GM23338 (cell line): ENCODE results near the gene OGG1. TPM values are rescaled to one million over a fixed set of nuclear protein-coding genes. Genes with fewer than 3 reads are reported as not detected.

ENCODE experiments used
- ATAC-seq: fragments of 200-7000 bp; cut with Tn5 transposase; 3 replicates; pipeline ENCODE4 v1.9.1; 2020
- DNase-seq: peaks from one replicate; pipeline ENCODE4 v3.0.0-alpha.2; 2015; ENCODE audit warnings: low spot score
- H2AFZ ChIP-seq: fragments of 200-600 bp; sonication (generic); 2 replicates; pipeline ENCODE4 v1.8.0; 2016; ENCODE audit warnings: antibody characterized with exemption, mild to moderate bottlenecking, moderate library complexity
- H3F3A ChIP-seq: fragments of 200-600 bp; sonication (generic); replicated peaks from 2 replicates; pipeline ENCODE4 v1.8.0; 2017; ENCODE audit warnings: antibody characterized with exemption, mixed run types, low read depth
- H3K27ac ChIP-seq: fragments of 200-600 bp; sonication (generic); 2 replicates; pipeline ENCODE4 v1.6.1; 2016; ENCODE audit warnings: low read depth
- H3K27me3 ChIP-seq: fragments of 200-600 bp; sonication (generic); 2 replicates; pipeline ENCODE4 v1.8.0; 2016; ENCODE audit warnings: mild to moderate bottlenecking, mixed run types, moderate library complexity; ENCODE audit not compliant: insufficient read depth
- H3K36me3 ChIP-seq: fragments of 200-600 bp; sonication (generic); 2 replicates; pipeline ENCODE4 v1.8.0; 2016; ENCODE audit warnings: mild to moderate bottlenecking; ENCODE audit not compliant: insufficient read depth
- H3K4me1 ChIP-seq: fragments of 200-600 bp; sonication (generic); 2 replicates; pipeline ENCODE4 v1.8.0; 2016; ENCODE audit warnings: mild to moderate bottlenecking, moderate library complexity; ENCODE audit not compliant: insufficient read depth
- H3K4me2 ChIP-seq: fragments of 200-600 bp; sonication (generic); 2 replicates; pipeline ENCODE4 v1.7.1; 2017; ENCODE audit warnings: mixed run types
- H3K4me3 ChIP-seq: fragments of 200-600 bp; sonication (generic); 2 replicates; pipeline ENCODE4 v1.6.1; 2016; ENCODE audit warnings: mixed run types
- H3K79me2 ChIP-seq: fragments of 200-600 bp; sonication (generic); replicated peaks from 2 replicates; pipeline ENCODE4 v1.8.0; 2017; ENCODE audit warnings: mild to moderate bottlenecking; ENCODE audit not compliant: insufficient read depth
- H3K9me2 ChIP-seq: fragments of 200-600 bp; sonication (generic); 2 replicates; pipeline ENCODE4 v1.8.0; 2017; ENCODE audit not compliant: insufficient read depth
- H4K20me1 ChIP-seq: fragments of 200-600 bp; sonication (generic); replicated peaks from 2 replicates; pipeline ENCODE4 v1.8.0; 2017; ENCODE audit warnings: mild to moderate bottlenecking; ENCODE audit not compliant: insufficient read depth
- H3K27ac Mint-ChIP-seq: 2 replicates; pipeline ENCODE4 v1.8.0; 2020; ENCODE audit warnings: inconsistent platforms, mild to moderate bottlenecking, moderate library complexity, mixed read lengths
- H3K27me3 Mint-ChIP-seq: 3 replicates; pipeline ENCODE4 v1.8.0; 2022; ENCODE audit warnings: low read depth, mild to moderate bottlenecking, moderate library complexity, mixed read lengths, inconsistent platforms; ENCODE audit not compliant: insufficient read depth, poor library complexity
- H3K36me3 Mint-ChIP-seq: 3 replicates; pipeline ENCODE4 v1.8.0; 2021; ENCODE audit warnings: low read depth, mild to moderate bottlenecking, inconsistent platforms, moderate library complexity, mixed read lengths
- H3K4me1 Mint-ChIP-seq: 3 replicates; pipeline ENCODE4 v1.8.0; 2020; ENCODE audit warnings: mild to moderate bottlenecking, inconsistent platforms, mixed read lengths
- H3K4me3 Mint-ChIP-seq: 3 replicates; pipeline ENCODE4 v1.8.0; 2021; ENCODE audit warnings: moderate library complexity, mild to moderate bottlenecking, inconsistent platforms, mixed read lengths
- H3K9me3 Mint-ChIP-seq: 3 replicates; pipeline ENCODE4 v1.8.0; 2020; ENCODE audit warnings: moderate library complexity, mild to moderate bottlenecking, inconsistent platforms, mixed read lengths
- CREB1 ChIP-seq: fragments of 250-450 bp; sonication (Bioruptor Pico); IDR thresholded peaks from 2 replicates; pipeline ENCODE4 v1.5.0; 2020; ENCODE audit warnings: low read depth, mild to moderate bottlenecking, moderate library complexity
- JUNB ChIP-seq: IDR thresholded peaks from one replicate; pipeline ENCODE4 v1.6.1; 2016; ENCODE audit warnings: antibody characterized with exemption; ENCODE audit not compliant: unreplicated experiment
- POLR2AphosphoS5 ChIP-seq: IDR thresholded peaks from 2 replicates; pipeline ENCODE4 v1.6.1; 2016; ENCODE audit warnings: antibody characterized with exemption, low read depth
- STAT1 ChIP-seq: IDR thresholded peaks from one replicate; pipeline ENCODE4 v1.6.1; 2016; ENCODE audit warnings: antibody characterized with exemption; ENCODE audit not compliant: unreplicated experiment
- ZNF331 ChIP-seq: fragments of 250-450 bp; sonication (Bioruptor Pico); IDR thresholded peaks from 2 replicates; pipeline ENCODE4 v1.5.0; 2020; ENCODE audit warnings: low read depth, mild to moderate bottlenecking, moderate library complexity
- polyA plus RNA-seq: library from polyadenylated mRNA; unstranded; fragments of >200 nt; fragmentation: Nextera tagmentation; extraction: Ambion mirVana; gene quantifications from 2 replicates; pipeline ENCODE4 v1.2.1, GENCODE V29; 2016
- total RNA-seq: library from RNA; depleted of rRNA; stranded (reverse); fragments of >200 nt; shearing (Covaris generic); gene quantifications from 2 replicates; pipeline ENCODE4 v1.2.3, GENCODE V29; 2014
- TF ChIP-seq, protein P1 (sequence below): IDR thresholded peaks from one replicate; pipeline ENCODE4 v1.6.1; 2018; ENCODE audit warnings: antibody characterized with exemption; ENCODE audit not compliant: unreplicated experiment
- TF ChIP-seq, protein P2 (sequence below): IDR thresholded peaks from 2 replicates; pipeline ENCODE4 v1.6.1; 2016; ENCODE audit warnings: antibody characterized with exemption
- TF ChIP-seq, protein P3 (sequence below), 2 experiments: fragments of 200-600 bp in 1 of 2; sonication (generic) in 1 of 2; conservative IDR thresholded peaks; 2 replicates each; pipeline versions ENCODE4 v1.5.1 to v1.6.1; 2016 to 2017; ENCODE audit warnings: antibody characterized with exemption in 2 of 2, low read depth in 2 of 2, mild to moderate bottlenecking in 2 of 2, moderate library complexity in 1 of 2
- TF ChIP-seq, protein P4 (sequence below): fragments of 250-450 bp; sonication (Bioruptor Pico); IDR thresholded peaks from 2 replicates; pipeline ENCODE4 v1.5.0; 2020; ENCODE audit warnings: mild to moderate bottlenecking, moderate library complexity

The OGG1 gene
- total and polyA plus RNA-seq, 2 experiments from 2014 or later: 20.6 to 27.6 TPM

DNA sequence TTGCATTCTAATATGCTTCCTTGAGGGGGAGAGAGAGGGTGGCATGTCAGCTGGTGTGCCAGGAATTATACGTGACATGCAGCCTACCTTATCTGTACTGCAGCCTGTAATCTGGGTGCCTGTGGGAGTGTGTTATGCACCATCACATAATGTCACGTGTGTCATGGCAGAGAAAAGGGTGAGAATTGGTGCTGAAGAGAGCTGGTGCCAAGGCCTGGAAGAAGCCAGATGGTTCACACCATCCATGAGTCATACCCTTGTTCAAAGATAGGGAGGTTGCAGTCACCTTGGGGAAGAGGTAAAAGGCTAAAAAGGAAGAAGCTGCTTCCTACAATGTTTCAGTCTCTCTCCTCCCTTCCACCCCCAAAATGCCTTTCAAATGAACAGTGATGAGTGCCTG lies 12.9 kb upstream of the OGG1 start (continued):
- TF ChIP-seq, protein P1, sequence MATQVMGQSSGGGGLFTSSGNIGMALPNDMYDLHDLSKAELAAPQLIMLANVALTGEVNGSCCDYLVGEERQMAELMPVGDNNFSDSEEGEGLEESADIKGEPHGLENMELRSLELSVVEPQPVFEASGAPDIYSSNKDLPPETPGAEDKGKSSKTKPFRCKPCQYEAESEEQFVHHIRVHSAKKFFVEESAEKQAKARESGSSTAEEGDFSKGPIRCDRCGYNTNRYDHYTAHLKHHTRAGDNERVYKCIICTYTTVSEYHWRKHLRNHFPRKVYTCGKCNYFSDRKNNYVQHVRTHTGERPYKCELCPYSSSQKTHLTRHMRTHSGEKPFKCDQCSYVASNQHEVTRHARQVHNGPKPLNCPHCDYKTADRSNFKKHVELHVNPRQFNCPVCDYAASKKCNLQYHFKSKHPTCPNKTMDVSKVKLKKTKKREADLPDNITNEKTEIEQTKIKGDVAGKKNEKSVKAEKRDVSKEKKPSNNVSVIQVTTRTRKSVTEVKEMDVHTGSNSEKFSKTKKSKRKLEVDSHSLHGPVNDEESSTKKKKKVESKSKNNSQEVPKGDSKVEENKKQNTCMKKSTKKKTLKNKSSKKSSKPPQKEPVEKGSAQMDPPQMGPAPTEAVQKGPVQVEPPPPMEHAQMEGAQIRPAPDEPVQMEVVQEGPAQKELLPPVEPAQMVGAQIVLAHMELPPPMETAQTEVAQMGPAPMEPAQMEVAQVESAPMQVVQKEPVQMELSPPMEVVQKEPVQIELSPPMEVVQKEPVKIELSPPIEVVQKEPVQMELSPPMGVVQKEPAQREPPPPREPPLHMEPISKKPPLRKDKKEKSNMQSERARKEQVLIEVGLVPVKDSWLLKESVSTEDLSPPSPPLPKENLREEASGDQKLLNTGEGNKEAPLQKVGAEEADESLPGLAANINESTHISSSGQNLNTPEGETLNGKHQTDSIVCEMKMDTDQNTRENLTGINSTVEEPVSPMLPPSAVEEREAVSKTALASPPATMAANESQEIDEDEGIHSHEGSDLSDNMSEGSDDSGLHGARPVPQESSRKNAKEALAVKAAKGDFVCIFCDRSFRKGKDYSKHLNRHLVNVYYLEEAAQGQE: no peak
- TF ChIP-seq, protein P2, sequence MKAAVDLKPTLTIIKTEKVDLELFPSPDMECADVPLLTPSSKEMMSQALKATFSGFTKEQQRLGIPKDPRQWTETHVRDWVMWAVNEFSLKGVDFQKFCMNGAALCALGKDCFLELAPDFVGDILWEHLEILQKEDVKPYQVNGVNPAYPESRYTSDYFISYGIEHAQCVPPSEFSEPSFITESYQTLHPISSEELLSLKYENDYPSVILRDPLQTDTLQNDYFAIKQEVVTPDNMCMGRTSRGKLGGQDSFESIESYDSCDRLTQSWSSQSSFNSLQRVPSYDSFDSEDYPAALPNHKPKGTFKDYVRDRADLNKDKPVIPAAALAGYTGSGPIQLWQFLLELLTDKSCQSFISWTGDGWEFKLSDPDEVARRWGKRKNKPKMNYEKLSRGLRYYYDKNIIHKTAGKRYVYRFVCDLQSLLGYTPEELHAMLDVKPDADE: no peak
- no peak for TF ChIP-seq JUNB
- TF ChIP-seq POLR2AphosphoS5: no peak
- TF ChIP-seq STAT1: no peak
- TF ChIP-seq CREB1 (CRISPR knock-in tag): no peak
- TF ChIP-seq, protein P3, sequence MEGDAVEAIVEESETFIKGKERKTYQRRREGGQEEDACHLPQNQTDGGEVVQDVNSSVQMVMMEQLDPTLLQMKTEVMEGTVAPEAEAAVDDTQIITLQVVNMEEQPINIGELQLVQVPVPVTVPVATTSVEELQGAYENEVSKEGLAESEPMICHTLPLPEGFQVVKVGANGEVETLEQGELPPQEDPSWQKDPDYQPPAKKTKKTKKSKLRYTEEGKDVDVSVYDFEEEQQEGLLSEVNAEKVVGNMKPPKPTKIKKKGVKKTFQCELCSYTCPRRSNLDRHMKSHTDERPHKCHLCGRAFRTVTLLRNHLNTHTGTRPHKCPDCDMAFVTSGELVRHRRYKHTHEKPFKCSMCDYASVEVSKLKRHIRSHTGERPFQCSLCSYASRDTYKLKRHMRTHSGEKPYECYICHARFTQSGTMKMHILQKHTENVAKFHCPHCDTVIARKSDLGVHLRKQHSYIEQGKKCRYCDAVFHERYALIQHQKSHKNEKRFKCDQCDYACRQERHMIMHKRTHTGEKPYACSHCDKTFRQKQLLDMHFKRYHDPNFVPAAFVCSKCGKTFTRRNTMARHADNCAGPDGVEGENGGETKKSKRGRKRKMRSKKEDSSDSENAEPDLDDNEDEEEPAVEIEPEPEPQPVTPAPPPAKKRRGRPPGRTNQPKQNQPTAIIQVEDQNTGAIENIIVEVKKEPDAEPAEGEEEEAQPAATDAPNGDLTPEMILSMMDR (conservative IDR thresholded peaks at IDR 0.05; ENCODE audit: low read depth in 2 of 2): no peak
- no peak for TF ChIP-seq ZNF331 (CRISPR knock-in tag)

DNA sequence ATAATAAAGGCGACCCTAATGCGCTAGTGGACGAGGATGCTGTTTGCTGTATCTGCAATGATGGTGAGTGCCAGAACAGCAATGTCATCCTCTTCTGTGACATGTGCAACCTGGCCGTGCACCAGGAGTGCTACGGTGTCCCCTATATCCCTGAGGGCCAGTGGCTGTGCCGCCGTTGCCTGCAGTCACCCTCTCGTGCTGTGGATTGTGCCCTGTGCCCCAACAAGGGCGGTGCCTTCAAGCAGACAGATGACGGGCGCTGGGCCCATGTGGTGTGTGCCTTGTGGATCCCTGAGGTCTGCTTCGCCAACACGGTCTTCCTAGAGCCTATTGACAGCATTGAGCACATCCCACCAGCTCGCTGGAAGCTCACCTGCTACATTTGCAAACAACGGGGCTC lies 10.6 kb upstream of the OGG1 start:
- no peak overlapping the region for H3K4me3 ChIP-seq
- H4K20me1 ChIP-seq: peaks cover 20% of the 10 kb centered on the region
- H3K27ac ChIP-seq: no peak overlapping the region
- no peak overlapping the region for H2AFZ ChIP-seq
- H3K9me2 ChIP-seq: no peaks in the 10 kb centered on the region
- Mint-ChIP-seq H3K27ac (no peak overlapping the region), H3K9me3 (no peaks in the 10 kb centered on the region), H3K4me1 (no peaks in the 10 kb centered on the region), H3K36me3 (peaks cover 85% of the 10 kb centered on the region), H3K4me3 (no peak overlapping the region; the same call in 2 of the 3 replicates), H3K27me3 (peaks cover 3% of the 10 kb centered on the region)
- peaks cover 23% of the 10 kb centered on the region for H3K79me2 ChIP-seq
- peaks cover 57% of the 10 kb centered on the region for H3K36me3 ChIP-seq
- H3K4me1 ChIP-seq: no peaks in the 10 kb centered on the region
- ATAC-seq: no peak
- H3K4me2 ChIP-seq: no peak overlapping the region
- no peak for DNase-seq
- no peaks in the 10 kb centered on the region for H3K27me3 ChIP-seq
- H3F3A ChIP-seq: no peaks in the 10 kb centered on the region; the same call in 1 of the 2 replicates
- TF ChIP-seq, protein P1: no peak
- TF ChIP-seq, protein P4, sequence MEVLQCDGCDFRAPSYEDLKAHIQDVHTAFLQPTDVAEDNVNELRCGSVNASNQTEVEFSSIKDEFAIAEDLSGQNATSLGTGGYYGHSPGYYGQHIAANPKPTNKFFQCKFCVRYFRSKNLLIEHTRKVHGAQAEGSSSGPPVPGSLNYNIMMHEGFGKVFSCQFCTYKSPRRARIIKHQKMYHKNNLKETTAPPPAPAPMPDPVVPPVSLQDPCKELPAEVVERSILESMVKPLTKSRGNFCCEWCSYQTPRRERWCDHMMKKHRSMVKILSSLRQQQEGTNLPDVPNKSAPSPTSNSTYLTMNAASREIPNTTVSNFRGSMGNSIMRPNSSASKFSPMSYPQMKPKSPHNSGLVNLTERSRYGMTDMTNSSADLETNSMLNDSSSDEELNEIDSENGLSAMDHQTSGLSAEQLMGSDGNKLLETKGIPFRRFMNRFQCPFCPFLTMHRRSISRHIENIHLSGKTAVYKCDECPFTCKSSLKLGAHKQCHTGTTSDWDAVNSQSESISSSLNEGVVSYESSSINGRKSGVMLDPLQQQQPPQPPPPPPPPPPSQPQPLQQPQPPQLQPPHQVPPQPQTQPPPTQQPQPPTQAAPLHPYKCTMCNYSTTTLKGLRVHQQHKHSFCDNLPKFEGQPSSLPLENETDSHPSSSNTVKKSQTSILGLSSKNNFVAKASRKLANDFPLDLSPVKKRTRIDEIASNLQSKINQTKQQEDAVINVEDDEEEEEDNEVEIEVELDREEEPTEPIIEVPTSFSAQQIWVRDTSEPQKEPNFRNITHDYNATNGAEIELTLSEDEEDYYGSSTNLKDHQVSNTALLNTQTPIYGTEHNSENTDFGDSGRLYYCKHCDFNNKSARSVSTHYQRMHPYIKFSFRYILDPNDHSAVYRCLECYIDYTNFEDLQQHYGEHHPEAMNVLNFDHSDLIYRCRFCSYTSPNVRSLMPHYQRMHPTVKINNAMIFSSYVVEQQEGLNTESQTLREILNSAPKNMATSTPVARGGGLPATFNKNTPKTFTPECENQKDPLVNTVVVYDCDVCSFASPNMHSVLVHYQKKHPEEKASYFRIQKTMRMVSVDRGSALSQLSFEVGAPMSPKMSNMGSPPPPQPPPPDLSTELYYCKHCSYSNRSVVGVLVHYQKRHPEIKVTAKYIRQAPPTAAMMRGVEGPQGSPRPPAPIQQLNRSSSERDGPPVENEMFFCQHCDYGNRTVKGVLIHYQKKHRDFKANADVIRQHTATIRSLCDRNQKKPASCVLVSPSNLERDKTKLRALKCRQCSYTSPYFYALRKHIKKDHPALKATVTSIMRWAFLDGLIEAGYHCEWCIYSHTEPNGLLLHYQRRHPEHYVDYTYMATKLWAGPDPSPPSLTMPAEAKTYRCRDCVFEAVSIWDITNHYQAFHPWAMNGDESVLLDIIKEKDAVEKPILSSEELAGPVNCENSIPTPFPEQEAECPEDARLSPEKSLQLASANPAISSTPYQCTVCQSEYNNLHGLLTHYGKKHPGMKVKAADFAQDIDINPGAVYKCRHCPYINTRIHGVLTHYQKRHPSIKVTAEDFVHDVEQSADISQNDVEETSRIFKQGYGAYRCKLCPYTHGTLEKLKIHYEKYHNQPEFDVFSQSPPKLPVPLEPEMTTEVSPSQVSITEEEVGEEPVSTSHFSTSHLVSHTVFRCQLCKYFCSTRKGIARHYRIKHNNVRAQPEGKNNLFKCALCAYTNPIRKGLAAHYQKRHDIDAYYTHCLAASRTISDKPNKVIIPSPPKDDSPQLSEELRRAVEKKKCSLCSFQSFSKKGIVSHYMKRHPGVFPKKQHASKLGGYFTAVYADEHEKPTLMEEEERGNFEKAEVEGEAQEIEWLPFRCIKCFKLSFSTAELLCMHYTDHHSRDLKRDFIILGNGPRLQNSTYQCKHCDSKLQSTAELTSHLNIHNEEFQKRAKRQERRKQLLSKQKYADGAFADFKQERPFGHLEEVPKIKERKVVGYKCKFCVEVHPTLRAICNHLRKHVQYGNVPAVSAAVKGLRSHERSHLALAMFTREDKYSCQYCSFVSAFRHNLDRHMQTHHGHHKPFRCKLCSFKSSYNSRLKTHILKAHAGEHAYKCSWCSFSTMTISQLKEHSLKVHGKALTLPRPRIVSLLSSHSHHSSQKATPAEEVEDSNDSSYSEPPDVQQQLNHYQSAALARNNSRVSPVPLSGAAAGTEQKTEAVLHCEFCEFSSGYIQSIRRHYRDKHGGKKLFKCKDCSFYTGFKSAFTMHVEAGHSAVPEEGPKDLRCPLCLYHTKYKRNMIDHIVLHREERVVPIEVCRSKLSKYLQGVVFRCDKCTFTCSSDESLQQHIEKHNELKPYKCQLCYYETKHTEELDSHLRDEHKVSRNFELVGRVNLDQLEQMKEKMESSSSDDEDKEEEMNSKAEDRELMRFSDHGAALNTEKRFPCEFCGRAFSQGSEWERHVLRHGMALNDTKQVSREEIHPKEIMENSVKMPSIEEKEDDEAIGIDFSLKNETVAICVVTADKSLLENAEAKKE (CRISPR knock-in tag): no peak
